SK-N-SH (cell line): Measurements from ENCODE around the gene BEGAIN. TPM values are rescaled to one million over a fixed set of nuclear protein-coding genes. Genes with fewer than 3 reads are reported as not detected.
A peak's percentile ranks its signal among the peaks of the same experiment; 100 is the strongest.

ENCODE experiments used
- CTCF ChIA-PET: fragments of 300-600, 350-600 bp; formaldehyde crosslinking; extraction: SDS; loops from one replicate; lab custom pipeline; 2021; lab: Yijun Ruan, JAX
- POLR2A ChIA-PET: fragments of 350-600 bp; sonication (Branson Sonifier 250); formaldehyde crosslinking; extraction: SDS; loops from one replicate; lab custom pipeline; 2020; ENCODE audit warnings: antibody characterized with exemption, inconsistent platforms; lab: Yijun Ruan, JAX
- DNase-seq: peaks from one replicate; pipeline ENCODE4 v3.0.0; 2012
- H2AFZ ChIP-seq: fragments of 200-600 bp; sonication (generic); 2 replicates; pipeline ENCODE4 v1.8.1; 2016; ENCODE audit warnings: antibody characterized with exemption, mild to moderate bottlenecking, low read depth
- H3F3A ChIP-seq: fragments of 200-600 bp; sonication (generic); replicated peaks from 2 replicates; pipeline ENCODE3; 2016; ENCODE audit warnings: antibody characterized with exemption, mild to moderate bottlenecking; ENCODE audit not compliant: insufficient read depth
- H3K27ac ChIP-seq, 2 experiments: fragments of 200-500 bp in 1 of 2; fragments of 200-600 bp in 1 of 2; sonication (Bioruptor generic) in 1 of 2; sonication (generic), shearing (Covaris generic) in 1 of 2; 2 replicates each; pipeline versions ENCODE4 v1.5.1 to v1.6.1; 2014 to 2016; ENCODE audit warnings: low read depth in 2 of 2, inconsistent platforms in 1 of 2, low read length in 1 of 2, mild to moderate bottlenecking in 1 of 2, mixed read lengths in 1 of 2
- H3K27me3 ChIP-seq: fragments of 200-600 bp; sonication (generic), shearing (Covaris generic); 2 replicates; pipeline ENCODE4 v1.6.1; 2016; ENCODE audit warnings: mixed run types; ENCODE audit not compliant: insufficient read depth
- H3K36me3 ChIP-seq, 2 experiments: fragments of 200-500 bp in 1 of 2; fragments of 200-600 bp in 1 of 2; sonication (Bioruptor generic) in 1 of 2; sonication (generic) in 1 of 2; replicated peaks in 1 of 2; 2 replicates each; pipeline versions ENCODE3 to v1.5.1; 2014 to 2016; ENCODE audit warnings: low read length in 1 of 2, mild to moderate bottlenecking in 1 of 2; ENCODE audit not compliant: insufficient read depth in 2 of 2, control insufficient read depth in 1 of 2
- H3K4me1 ChIP-seq, 2 experiments: fragments of 200-500 bp in 1 of 2; fragments of 200-600 bp in 1 of 2; sonication (Bioruptor generic) in 1 of 2; sonication (generic), shearing (Covaris generic) in 1 of 2; 2 replicates each; pipeline versions ENCODE4 v1.5.1 to v1.6.1; 2014 to 2016; ENCODE audit warnings: low read depth in 1 of 2, low read length in 1 of 2, mixed run types in 1 of 2; ENCODE audit not compliant: insufficient read depth in 2 of 2, control insufficient read depth in 1 of 2
- H3K4me2 ChIP-seq: fragments of 200-600 bp; sonication (generic), shearing (Covaris generic); 2 replicates; pipeline ENCODE4 v1.6.1; 2017; ENCODE audit warnings: mixed run types
- H3K4me3 ChIP-seq, 2 experiments: fragments of 200-500 bp in 1 of 2; fragments of 200-600 bp in 1 of 2; sonication (Bioruptor generic) in 1 of 2; sonication (generic), shearing (Covaris generic) in 1 of 2; 2 replicates each; pipeline versions ENCODE4 v1.5.1 to v1.8.1; 2014 to 2016; ENCODE audit warnings: low read depth in 2 of 2, inconsistent platforms in 1 of 2, low read length in 1 of 2, mild to moderate bottlenecking in 1 of 2, mixed read lengths in 1 of 2, moderate library complexity in 1 of 2
- H3K79me2 ChIP-seq: fragments of 200-600 bp; sonication (generic); 2 replicates; pipeline ENCODE4 v1.8.1; 2017; ENCODE audit warnings: mild to moderate bottlenecking; ENCODE audit not compliant: insufficient read depth
- H3K9ac ChIP-seq: fragments of 200-600 bp; sonication (generic); 2 replicates; pipeline ENCODE4 v1.6.1; 2017; ENCODE audit warnings: mixed run types
- H3K9me2 ChIP-seq: fragments of 200-600 bp; sonication (generic); 2 replicates; pipeline ENCODE4 v1.6.1; 2017; ENCODE audit warnings: mixed run types
- H3K9me3 ChIP-seq: fragments of 200-600 bp; sonication (generic); 2 replicates; pipeline ENCODE4 v1.6.1; 2017; ENCODE audit warnings: mixed run types, mild to moderate bottlenecking, moderate library complexity
- H4K20me1 ChIP-seq: fragments of 200-600 bp; sonication (generic); 2 replicates; pipeline ENCODE4 v1.6.1; 2017; ENCODE audit warnings: mild to moderate bottlenecking, mixed run types; ENCODE audit not compliant: insufficient read depth
- CHD2 ChIP-seq: fragments of 150-350 bp; IDR thresholded peaks from 2 replicates; pipeline ENCODE4 v1.6.1; 2018; ENCODE audit warnings: low read length; ENCODE audit not compliant: partially characterized antibody
- CTCF ChIP-seq: fragments of 200-600 bp; sonication (generic); IDR thresholded peaks from 2 replicates; pipeline ENCODE4 v1.6.1; 2017; ENCODE audit warnings: antibody characterized with exemption, mild to moderate bottlenecking, moderate library complexity
- ELF1 ChIP-seq: IDR thresholded peaks from 2 replicates; pipeline ENCODE4 v1.4.0; 2012
- EP300 ChIP-seq, 2 experiments: IDR thresholded peaks; 2 replicates each; pipeline versions ENCODE4 v1.4.0 to v1.6.1; 2012; ENCODE audit warnings: borderline replicate concordance in 1 of 2, low read depth in 1 of 2, low read length in 1 of 2
- GABPA ChIP-seq: IDR thresholded peaks from 2 replicates; pipeline ENCODE4 v1.4.0; 2012; ENCODE audit warnings: low read depth, mild to moderate bottlenecking
- MAX ChIP-seq: IDR thresholded peaks from 2 replicates; pipeline ENCODE4 v1.4.0; 2012; ENCODE audit warnings: low read depth
- MEF2A ChIP-seq: IDR thresholded peaks from 2 replicates; pipeline ENCODE4 v1.4.0; 2012; ENCODE audit warnings: low read depth, borderline replicate concordance
- NFIC ChIP-seq: IDR thresholded peaks from 2 replicates; pipeline ENCODE4 v1.4.0; 2012; ENCODE audit warnings: borderline replicate concordance
- NRF1 ChIP-seq: IDR thresholded peaks from 2 replicates; pipeline ENCODE4 v1.6.1; 2012; ENCODE audit warnings: low read depth, mild to moderate bottlenecking, low read length
- SIN3A ChIP-seq: IDR thresholded peaks from 2 replicates; pipeline ENCODE4 v1.6.1; 2012; ENCODE audit warnings: low read depth, mild to moderate bottlenecking, low read length, moderate library complexity, borderline replicate concordance
- TEAD4 ChIP-seq: IDR thresholded peaks from 2 replicates; pipeline ENCODE4 v1.4.0; 2012; ENCODE audit warnings: mild to moderate bottlenecking, borderline replicate concordance; ENCODE audit not compliant: insufficient read depth
- USF1 ChIP-seq: IDR thresholded peaks from 2 replicates; pipeline ENCODE4 v1.4.0; 2012; ENCODE audit warnings: low read depth, borderline replicate concordance
- YY1 ChIP-seq: IDR thresholded peaks from 2 replicates; pipeline ENCODE4 v1.4.0; 2012; ENCODE audit warnings: low read depth, mild to moderate bottlenecking
- ZBTB33 ChIP-seq: IDR thresholded peaks from 2 replicates; pipeline ENCODE4 v1.4.0; 2012; ENCODE audit warnings: low read depth, borderline replicate concordance
- WGBS: methylation state at CpG from one replicate; pipeline ENCODE4 v1.1.6; 2017; ENCODE audit warnings: low lambda C conversion rate; 5-methylcytosine and 5-hydroxymethylcytosine counted together
- polyA plus RNA-seq, 3 experiments: library from polyadenylated mRNA; depleted of rRNA; stranded (reverse); fragments of >200 nt; gene quantifications; 2 replicates each; pipeline ENCODE4 v1.2.3, GENCODE V29; 2012
- TF ChIP-seq, protein P1 (sequence below): fragments of 150-350 bp; IDR thresholded peaks from 2 replicates; pipeline ENCODE4 v1.6.1; 2016; ENCODE audit warnings: mild to moderate bottlenecking, low read depth, low read length

The BEGAIN gene
- polyA plus RNA-seq, 1 of the 3 experiments (the other 2 are of a cell fraction) = 4.2 TPM

DNA sequence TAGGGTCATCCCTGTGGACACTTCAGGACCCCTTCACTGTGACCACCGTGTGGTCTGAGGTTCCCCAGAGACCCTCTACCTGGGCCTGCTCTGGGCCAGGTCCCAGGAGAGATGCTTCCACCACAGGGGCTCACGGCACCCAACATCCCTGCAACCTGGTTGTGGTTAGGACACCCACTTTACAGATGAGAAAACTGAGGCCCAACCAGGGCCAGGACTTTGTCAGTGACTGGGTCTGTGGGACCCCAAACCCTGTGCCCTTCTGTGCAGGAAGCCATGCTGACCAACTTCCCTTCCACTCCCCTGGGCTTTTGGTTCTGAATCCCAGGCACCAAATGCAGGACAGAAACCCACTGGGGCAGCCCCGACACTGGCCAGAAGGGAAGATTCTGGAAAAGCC is 21.6 kb downstream of the BEGAIN start:
- Histone ChIP-seq H4K20me1 (no peaks in the 10 kb centered on the region), H3K4me2 (no peak overlapping the region), H3K79me2 (no peaks in the 10 kb centered on the region), H2AFZ (no peak overlapping the region), H3K9ac (no peak overlapping the region), H3K4me3 (no peak overlapping the region; a peak in 1 of 4 replicates), H3K27ac (peak overlapping the region in 1 of 2 experiments; percentile 62; a peak in 1 of 4 replicates), H3F3A (no peaks in the 10 kb centered on the region), H3K36me3 (no peaks in the 10 kb centered on the region), H3K9me3 (no peaks in the 10 kb centered on the region), H3K9me2 (no peaks in the 10 kb centered on the region), H3K27me3 (peaks cover 18% of the 10 kb centered on the region), H3K4me1 (peaks cover 0 to 70% of the 10 kb centered on the region in 2 experiments; a peak in 1 of 4 replicates)
- TF ChIP-seq ZBTB33 (no peak), CHD2 (no peak), MAX (no peak), ELF1 (no peak), GABPA (no peak), EP300 (IDR thresholded peaks at IDR 0.05; ENCODE audit: borderline replicate concordance in 1 of 2, low read depth in 1 of 2, low read length in 1 of 2) (no peak), NFIC (no peak), NRF1 (no peak), USF1 (no peak), YY1 (no peak), MEF2A (no peak), TEAD4 (no peak), SIN3A (no peak), CTCF (no peak)
- TF ChIP-seq, protein P1, sequence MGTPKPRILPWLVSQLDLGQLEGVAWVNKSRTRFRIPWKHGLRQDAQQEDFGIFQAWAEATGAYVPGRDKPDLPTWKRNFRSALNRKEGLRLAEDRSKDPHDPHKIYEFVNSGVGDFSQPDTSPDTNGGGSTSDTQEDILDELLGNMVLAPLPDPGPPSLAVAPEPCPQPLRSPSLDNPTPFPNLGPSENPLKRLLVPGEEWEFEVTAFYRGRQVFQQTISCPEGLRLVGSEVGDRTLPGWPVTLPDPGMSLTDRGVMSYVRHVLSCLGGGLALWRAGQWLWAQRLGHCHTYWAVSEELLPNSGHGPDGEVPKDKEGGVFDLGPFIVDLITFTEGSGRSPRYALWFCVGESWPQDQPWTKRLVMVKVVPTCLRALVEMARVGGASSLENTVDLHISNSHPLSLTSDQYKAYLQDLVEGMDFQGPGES = no peak
- 100% methylated on average over 1 of the region's 3 CpGs for WGBS
- ChIA-PET CTCF (interaction anchor here (1.2 to 2.0 kb wide), 3 partner anchors 114 to 181 kb away, joined by 3 to 11 read pairs (median 6); no protein-coding TSS in a partner anchor), POLR2A (interaction anchor here (1.0 to 2.9 kb wide), 5 partner anchors 12 to 180 kb away, joined by 3 to 18 read pairs (median 5); no protein-coding TSS in a partner anchor)
- DNase-seq = no peak
